Spleen (tissue), 11 donors: ENCODE data around the gene KLHL18. TPM values are rescaled to one million over a fixed set of nuclear protein-coding genes. Genes with fewer than 3 reads are reported as not detected.
A peak's percentile ranks its signal among the peaks of the same experiment; 100 is the strongest.

Source experiments
- DNase-seq: peaks from one replicate; pipeline ENCODE4 v3.0.0-alpha.2; 2020
- H3K27ac ChIP-seq, 8 donors: fragments of 200-600 bp; sonication (generic) in 7 of 8; 1 replicate in 4 of 8; 2 replicates in 4 of 8; pipeline versions ENCODE4 v1.5.0 to v1.8.0; 2016 to 2021; ENCODE audit warnings: inconsistent platforms in 4 of 8, mild to moderate bottlenecking in 4 of 8, moderate library complexity in 1 of 8
- H3K27me3 ChIP-seq, 7 donors: fragments of 200-600 bp; sonication (generic) in 6 of 7; replicated peaks in 1 of 7; 1 replicate in 4 of 7; 2 replicates in 3 of 7; pipeline versions ENCODE4 v1.5.0 to v1.8.0; 2016 to 2021; ENCODE audit warnings: inconsistent platforms in 3 of 7, mild to moderate bottlenecking in 1 of 7
- H3K36me3 ChIP-seq, 6 donors: fragments of 200-600 bp; sonication (generic) in 5 of 6; 1 replicate in 4 of 6; 2 replicates in 2 of 6; pipeline versions ENCODE4 v1.5.0 to v1.8.0; 2016 to 2021; ENCODE audit warnings: inconsistent platforms in 2 of 6
- H3K4me1 ChIP-seq, 6 donors: fragments of 200-600 bp; sonication (generic) in 5 of 6; 1 replicate in 3 of 6; 2 replicates in 3 of 6; pipeline versions ENCODE4 v1.5.0 to v1.8.0; 2016 to 2021; ENCODE audit warnings: inconsistent platforms in 3 of 6
- H3K4me3 ChIP-seq, 8 donors: fragments of 200-600 bp; sonication (generic) in 7 of 8; 1 replicate in 4 of 8; 2 replicates in 4 of 8; pipeline versions ENCODE4 v1.5.0 to v1.8.0; 2016 to 2021; ENCODE audit warnings: inconsistent platforms in 4 of 8, mild to moderate bottlenecking in 4 of 8, moderate library complexity in 2 of 8
- H3K9me3 ChIP-seq, 8 donors: fragments of 200-600 bp; sonication (generic) in 7 of 8; 1 replicate in 4 of 8; 2 replicates in 4 of 8; pipeline versions ENCODE4 v1.5.0 to v1.8.0; 2016 to 2021; ENCODE audit warnings: inconsistent platforms in 4 of 8
- POLR2A ChIP-seq, 3 donors: fragments of 450-650 bp; IDR thresholded peaks; one replicate each; pipeline ENCODE4 v1.5.1; 2017; ENCODE audit warnings: antibody characterized with exemption in 3 of 3, mild to moderate bottlenecking in 1 of 3
- POLR2AphosphoS5 ChIP-seq, 3 donors: sonication (generic); formaldehyde crosslinking; IDR thresholded peaks; one replicate each; pipeline ENCODE4 v1.5.1; 2017; ENCODE audit warnings: antibody characterized with exemption in 3 of 3
- WGBS, 5 donors: extraction: QIAGEN DNeasy Blood & Tissue Kit in 3 of 5; methylation state at CpG; one replicate each; pipeline versions ENCODE4 v1.1.5 to v1.1.7; 2013 to 2018; 5-methylcytosine and 5-hydroxymethylcytosine counted together
- intact Hi-C: fragments of 100-400 bp; cut with DNase I; formaldehyde crosslinking; loops from one replicate; pipeline ENCODE4 v1.15.0; 2023; ENCODE audit warnings: low total_unique reads
- polyA plus RNA-seq, 3 donors: library from polyadenylated mRNA; stranded (reverse); fragments of 200-250 nt; gene quantifications; one replicate each; pipeline ENCODE4 v1.2.1, GENCODE V29; 2013
- total RNA-seq, 7 donors: library from RNA; depleted of rRNA in 3 of 7; stranded (reverse); fragments of >200 nt in 3 of 7; fragmentation: NEBNext Ultra II Directional in 4 of 7; extraction: Animal tissue kit (Norgen Biotek cat#: 25700) in 4 of 7; gene quantifications; one replicate each; pipeline versions ENCODE4 v1.1.0 to v1.2.1, GENCODE V29; 2016 to 2021
- TF ChIP-seq, protein P1 (sequence below), 11 experiments: fragments of 200-600 bp in 7 of 11; fragments of 450-650 bp in 4 of 11; sonication (generic) in 4 of 11; IDR thresholded peaks in 8 of 11; conservative IDR thresholded peaks in 3 of 11; 1 replicate in 7 of 11; 2 replicates in 4 of 11; pipeline versions ENCODE4 v1.4.0 to v1.8.0; 2016 to 2021; ENCODE audit warnings: antibody characterized with exemption in 11 of 11, inconsistent platforms in 4 of 11, mild to moderate bottlenecking in 1 of 11
- donor health status: healthy with polysubstance abuse.
- donor health status: DM: no; HTN: no; CAD: no; lungs with moderate emphysema.
- donor health status: DM: no; HTN: no; CAD: no.
- donor health status: Bipolar disorder and iron deficiency.
- donor health status: healthy.
- donor health status: DM: no; HTN: no; CAD: no.
- donor health status: DM: yes; HTN: yes; CAD: no.

The KLHL18 gene
- total and polyA plus RNA-seq, 10 donors, result 19.2 to 44.6 (median 29.7) TPM

DNA sequence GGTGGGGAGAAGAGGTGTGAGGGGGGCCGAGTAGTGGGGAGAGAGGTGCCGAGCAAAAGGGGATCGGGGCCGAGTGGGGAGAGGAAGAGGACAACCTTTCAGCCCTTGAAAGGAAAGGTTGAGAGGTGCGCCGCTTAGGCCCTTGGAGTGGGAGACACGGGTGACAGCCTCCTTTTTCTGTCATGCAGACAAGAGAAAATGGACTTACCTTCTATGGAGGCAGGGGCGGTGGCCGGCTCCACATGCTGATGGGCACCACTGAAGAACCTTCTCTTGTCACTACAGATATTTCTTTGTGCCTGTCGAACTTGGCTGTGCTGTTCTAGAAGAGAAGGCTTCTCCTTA is 421 bp downstream of the KLHL18 start:
- Histone ChIP-seq H3K9me3 (no peaks in the 10 kb centered on the region), H3K27ac (peak overlapping the region; percentile 79 to 97 (median 94)), H3K4me1 (peaks cover 29 to 68% (median 50%) of the 10 kb centered on the region in 6 donors), H3K27me3 (no peaks in the 10 kb centered on the region), H3K4me3 (peak overlapping the region; percentile 78 to 95 (median 84)), H3K36me3 (peaks cover 0 to 16% (median 6%) of the 10 kb centered on the region in 6 donors)
- no peak for DNase-seq
- intact Hi-C loops, result no loop called here
- TF ChIP-seq, protein P1, sequence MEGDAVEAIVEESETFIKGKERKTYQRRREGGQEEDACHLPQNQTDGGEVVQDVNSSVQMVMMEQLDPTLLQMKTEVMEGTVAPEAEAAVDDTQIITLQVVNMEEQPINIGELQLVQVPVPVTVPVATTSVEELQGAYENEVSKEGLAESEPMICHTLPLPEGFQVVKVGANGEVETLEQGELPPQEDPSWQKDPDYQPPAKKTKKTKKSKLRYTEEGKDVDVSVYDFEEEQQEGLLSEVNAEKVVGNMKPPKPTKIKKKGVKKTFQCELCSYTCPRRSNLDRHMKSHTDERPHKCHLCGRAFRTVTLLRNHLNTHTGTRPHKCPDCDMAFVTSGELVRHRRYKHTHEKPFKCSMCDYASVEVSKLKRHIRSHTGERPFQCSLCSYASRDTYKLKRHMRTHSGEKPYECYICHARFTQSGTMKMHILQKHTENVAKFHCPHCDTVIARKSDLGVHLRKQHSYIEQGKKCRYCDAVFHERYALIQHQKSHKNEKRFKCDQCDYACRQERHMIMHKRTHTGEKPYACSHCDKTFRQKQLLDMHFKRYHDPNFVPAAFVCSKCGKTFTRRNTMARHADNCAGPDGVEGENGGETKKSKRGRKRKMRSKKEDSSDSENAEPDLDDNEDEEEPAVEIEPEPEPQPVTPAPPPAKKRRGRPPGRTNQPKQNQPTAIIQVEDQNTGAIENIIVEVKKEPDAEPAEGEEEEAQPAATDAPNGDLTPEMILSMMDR (IDR thresholded peaks at IDR 0.05 in 8 of 11, conservative IDR thresholded peaks at IDR 0.05 in 3 of 11), result no peak
- no peak for TF ChIP-seq POLR2A (IDR thresholded peaks at IDR 0.05)
- TF ChIP-seq POLR2AphosphoS5 (IDR thresholded peaks at IDR 0.05), result no peak
- 0 to 1% (median 0%) methylated on average over 10 of the region's 10 CpGs for WGBS, 5 donors

DNA sequence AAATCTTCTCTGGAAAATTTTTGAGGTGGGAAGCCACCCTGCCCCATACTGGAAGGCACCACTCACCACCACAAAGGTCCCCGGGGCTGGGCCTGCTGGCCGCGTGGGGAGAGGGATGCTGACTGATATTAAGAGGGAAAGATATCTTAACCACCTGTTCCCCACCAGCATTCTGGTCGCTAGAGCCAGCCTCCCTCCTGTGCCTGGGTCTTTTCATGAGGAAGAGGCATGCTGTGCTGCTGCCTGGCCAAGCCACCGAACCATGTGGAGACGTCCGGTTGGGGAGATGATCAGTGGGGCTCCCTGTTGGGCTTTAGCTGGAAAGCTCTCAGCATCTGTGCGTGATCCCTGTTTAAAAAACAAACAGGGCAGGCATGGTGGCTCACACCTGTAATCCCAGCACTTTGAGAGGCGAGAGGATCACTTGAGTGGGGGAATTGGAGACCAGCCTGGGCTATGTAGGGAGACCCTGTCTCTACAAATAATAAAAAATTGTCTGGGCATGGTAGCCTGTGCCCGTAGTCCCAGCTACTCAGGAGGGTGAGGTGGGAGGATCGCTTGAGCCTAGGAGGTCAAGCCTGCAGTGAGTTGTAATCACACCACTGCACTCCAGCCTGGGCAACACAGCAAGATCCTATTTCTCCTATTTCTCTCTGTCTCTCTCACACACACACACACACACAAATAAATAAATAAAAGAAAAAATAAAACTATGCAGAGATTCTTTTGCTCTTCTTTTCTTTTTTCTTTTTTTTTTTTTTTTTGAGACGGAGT is 1.0 kb downstream of the KLHL18 start:
- TF ChIP-seq POLR2A (IDR thresholded peaks at IDR 0.05), result no peak
- no peak for TF ChIP-seq POLR2AphosphoS5 (IDR thresholded peaks at IDR 0.05)
- TF ChIP-seq, protein P1 (IDR thresholded peaks at IDR 0.05 in 8 of 11, conservative IDR thresholded peaks at IDR 0.05 in 3 of 11), result no peak
- WGBS, 5 donors, result 34 to 47% (median 40%) methylated on average over 10 to 12 of the region's 12 CpGs
- peaks cover 0 to 22% (median 9%) of the 10 kb centered on the region in 6 donors for H3K36me3 ChIP-seq
- H3K9me3 ChIP-seq, result no peaks in the 10 kb centered on the region
- peak; percentile 81 for DNase-seq
- H3K4me1 ChIP-seq, result peaks cover 30 to 74% (median 53%) of the 10 kb centered on the region in 6 donors
- H3K4me3 ChIP-seq, result peak overlapping the region; percentile 78 to 95 (median 84)
- peak overlapping the region; percentile 79 to 97 (median 94) for H3K27ac ChIP-seq
- H3K27me3 ChIP-seq, result no peaks in the 10 kb centered on the region
- intact Hi-C loops, result no loop called here

DNA sequence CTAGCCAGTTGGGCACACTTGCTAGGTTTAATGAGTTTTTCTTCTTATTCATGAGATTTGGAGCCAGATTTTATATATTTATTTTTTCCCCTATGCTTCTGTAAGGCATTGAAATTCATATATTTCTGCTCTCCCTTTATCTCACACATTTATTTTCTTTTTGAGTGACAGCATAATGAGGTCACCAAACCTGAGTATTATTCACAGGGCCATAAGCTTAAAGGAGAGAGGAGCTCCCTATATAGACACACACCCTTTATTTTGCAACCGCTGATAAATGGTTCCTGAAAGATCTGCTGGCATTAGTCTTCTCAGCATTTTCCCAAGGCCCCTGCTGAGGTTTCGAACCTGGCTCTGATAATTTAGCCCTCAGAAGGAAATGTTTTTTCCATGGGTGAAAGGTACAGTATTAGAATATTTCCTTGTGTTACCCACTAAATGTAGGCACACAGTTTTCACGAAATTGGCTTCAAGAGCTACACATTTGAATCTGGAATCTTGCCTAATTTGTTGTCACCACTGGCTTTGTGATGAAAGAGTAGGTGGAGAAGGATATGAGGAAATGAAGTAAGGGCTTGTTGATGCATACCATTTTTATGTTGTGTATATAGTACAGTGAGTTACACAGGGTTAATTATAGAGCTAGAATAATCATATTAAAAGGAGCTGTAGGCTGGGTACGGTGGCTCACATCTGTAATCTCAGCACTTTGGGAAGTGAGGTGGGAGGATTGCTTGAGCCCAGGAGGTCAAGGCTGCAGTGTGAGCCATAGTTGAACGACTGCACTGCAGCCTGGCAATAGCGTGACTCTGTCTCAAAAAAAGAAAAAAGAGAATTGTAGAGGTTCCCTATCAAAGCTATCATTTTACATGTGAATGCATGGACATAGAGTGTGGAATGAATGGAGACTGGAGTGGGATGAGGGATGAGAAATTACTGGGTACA is 6.5 kb downstream of the KLHL18 start:
- no peak for DNase-seq
- H3K27ac ChIP-seq, result peak overlapping the region in 6 of 8 donors; percentile 12 to 71 (median 54)

More for the DNA sequence above, 6.5 kb downstream of the KLHL18 start:
- WGBS, 5 donors, result 51 to 80% (median 57%) methylated on average over 6 of the region's 6 CpGs
- Histone ChIP-seq H3K27me3 (no peaks in the 10 kb centered on the region), H3K36me3 (peaks cover 0 to 49% (median 15%) of the 10 kb centered on the region in 6 donors), H3K4me3 (peak overlapping the region in 1 of 8 donors; percentile 6), H3K9me3 (no peaks in the 10 kb centered on the region), H3K4me1 (peaks cover 13 to 100% (median 60%) of the 10 kb centered on the region in 6 donors)
- TF ChIP-seq POLR2A (IDR thresholded peaks at IDR 0.05), result no peak
- no peak for TF ChIP-seq POLR2AphosphoS5 (IDR thresholded peaks at IDR 0.05)
- TF ChIP-seq, protein P1 (IDR thresholded peaks at IDR 0.05 in 8 of 11, conservative IDR thresholded peaks at IDR 0.05 in 3 of 11), result no peak
- intact Hi-C loops, result no loop called here
